Ascending aorta (tissue), 2 donors: ENCODE data around the gene SLC46A1. TPM values are rescaled to one million over a fixed set of nuclear protein-coding genes. Genes with fewer than 3 reads are reported as not detected.
A peak's percentile ranks its signal among the peaks of the same experiment; 100 is the strongest.

Experiments
- DNase-seq, 2 donors: peaks; one replicate each; pipeline ENCODE4 v3.0.0-alpha.2; 2019; ENCODE audit warnings: low spot score in 2 of 2
- H3K27ac ChIP-seq, 2 donors: fragments of 200-600 bp; sonication (generic); one replicate each; pipeline ENCODE4 v1.5.1; 2016 to 2017; ENCODE audit warnings: mild to moderate bottlenecking in 1 of 2
- H3K27me3 ChIP-seq: fragments of 200-600 bp; sonication (generic); one replicate; pipeline ENCODE4 v1.5.1; 2017
- H3K36me3 ChIP-seq, 2 donors: fragments of 200-600 bp; sonication (generic); one replicate each; pipeline ENCODE4 v1.5.1; 2016
- H3K4me1 ChIP-seq, 2 donors: fragments of 200-600 bp; sonication (generic); one replicate each; pipeline ENCODE4 v1.5.1; 2016 to 2017; ENCODE audit warnings: mild to moderate bottlenecking in 1 of 2
- H3K4me3 ChIP-seq, 2 donors: fragments of 200-600 bp; sonication (generic); one replicate each; pipeline ENCODE4 v1.5.1; 2016 to 2017; ENCODE audit warnings: mild to moderate bottlenecking in 1 of 2
- H3K9me3 ChIP-seq, 2 donors: fragments of 200-600 bp; sonication (generic); one replicate each; pipeline ENCODE4 v1.5.1; 2016
- CTCF ChIP-seq, 3 experiments: fragments of 200-600 bp in 2 of 3; fragments of 450-650 bp in 1 of 3; sonication (generic) in 2 of 3; IDR thresholded peaks; one replicate each; pipeline ENCODE4 v1.5.1; 2016 to 2019; ENCODE audit warnings: antibody characterized with exemption in 3 of 3, mild to moderate bottlenecking in 1 of 3, moderate library complexity in 1 of 3
- intact Hi-C: fragments of 100-400 bp; cut with DNase I; formaldehyde crosslinking; loops from one replicate; pipeline ENCODE4 v1.15.1; 2023
- total RNA-seq: library from RNA; depleted of rRNA; stranded (reverse); fragments of >200 nt; gene quantifications from one replicate; pipeline ENCODE4 v1.1.0, GENCODE V29; 2016

Gene SLC46A1
- total RNA-seq, 1 donor from 2014 or later = 9.7 TPM

- H3K9me3 ChIP-seq = no peaks in the 10 kb centered on the region
- peaks cover 0 to 5% of the 10 kb centered on the region in 2 donors for H3K36me3 ChIP-seq
- no peaks in the 10 kb centered on the region for H3K27me3 ChIP-seq
- intact Hi-C loops = loop anchor here (5.0 kb wide), 1 partner anchor 310 kb away; the partner anchor contains the start of genes RAB34 and RPL23A
- peaks cover 9 to 11% of the 10 kb centered on the region in 2 donors for H3K4me1 ChIP-seq
- H3K27ac ChIP-seq = no peak overlapping the region
- DNase-seq = no peak
- TF ChIP-seq CTCF (IDR thresholded peaks at IDR 0.05) = no peak
- H3K4me3 ChIP-seq = no peak overlapping the region
These were observed 1.3 kb upstream of the SLC46A1 start for GRCh38 chr17:28407130-28407973.

DNA sequence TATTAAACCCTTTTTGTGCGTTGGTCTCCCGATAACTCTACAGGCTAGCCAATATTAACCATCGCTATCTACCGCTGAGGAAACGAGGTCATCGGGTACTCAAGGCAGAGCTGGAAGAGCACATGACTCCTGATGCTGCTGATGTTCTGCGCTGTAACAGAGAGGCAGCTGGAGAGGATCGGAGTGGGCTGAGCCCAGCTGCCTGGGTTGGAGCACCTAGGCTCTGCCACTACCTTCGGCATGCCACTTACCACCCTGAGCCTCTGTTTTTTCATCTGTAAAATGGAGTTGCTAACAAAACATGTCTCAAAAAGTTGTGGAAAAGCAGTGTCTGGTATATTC, 432 bp upstream of the SLC46A1 start:
- Histone ChIP-seq H3K27me3 (no peaks in the 10 kb centered on the region), H3K36me3 (peaks cover 0 to 5% of the 10 kb centered on the region in 2 donors), H3K4me1 (peaks cover 9 to 11% of the 10 kb centered on the region in 2 donors), H3K27ac (no peak overlapping the region), H3K9me3 (no peaks in the 10 kb centered on the region), H3K4me3 (peak overlapping the region; percentile 77 to 79)
- TF ChIP-seq CTCF (IDR thresholded peaks at IDR 0.05) = no peak
- no peak for DNase-seq
- intact Hi-C loops = loop anchor here (5.0 kb wide), 1 partner anchor 311 kb away; the partner anchor contains the start of genes RAB34 and RPL23A

- Histone ChIP-seq H3K27me3 (no peaks in the 10 kb centered on the region), H3K4me3 (peak overlapping the region; percentile 77 to 79), H3K27ac (peak overlapping the region; percentile 52 to 54), H3K4me1 (peaks cover 9 to 11% of the 10 kb centered on the region in 2 donors), H3K36me3 (peaks cover 0 to 12% of the 10 kb centered on the region in 2 donors), H3K9me3 (no peaks in the 10 kb centered on the region)
- TF ChIP-seq CTCF (IDR thresholded peaks at IDR 0.05) = no peak
- peak in 1 of 2 donors; percentile 63 for DNase-seq
- intact Hi-C loops = loop anchor here (5.0 kb wide), 1 partner anchor 312 kb away; the partner anchor contains the start of genes RAB34 and RPL23A
These were observed 1.0 kb downstream of the SLC46A1 start for GRCh38 chr17:28404812-28405570.

DNA sequence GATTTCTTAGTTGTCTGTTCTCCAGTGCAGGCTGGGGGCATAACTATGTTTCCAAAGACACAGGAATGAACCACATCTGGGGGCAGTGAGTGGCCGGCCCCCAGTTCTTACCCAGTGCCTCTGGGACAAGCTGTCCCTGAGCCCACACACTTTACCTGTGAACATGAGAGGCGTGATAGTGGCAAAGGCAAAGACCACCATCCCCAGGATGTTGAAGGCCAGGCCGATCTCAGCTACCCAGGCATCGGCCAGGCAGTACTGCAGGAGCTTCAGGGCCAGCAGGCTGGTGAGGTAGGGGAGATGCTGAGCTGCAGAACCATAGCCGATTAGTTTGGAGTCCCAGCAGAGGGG, 1.6 kb downstream of the SLC46A1 start:
- Histone ChIP-seq H3K27ac (peak overlapping the region; percentile 52 to 54), H3K27me3 (no peaks in the 10 kb centered on the region), H3K4me3 (peak overlapping the region; percentile 77 to 79), H3K9me3 (no peaks in the 10 kb centered on the region), H3K4me1 (peaks cover 9 to 11% of the 10 kb centered on the region in 2 donors), H3K36me3 (peaks cover 2 to 12% of the 10 kb centered on the region in 2 donors)
- DNase-seq = peak in 1 of 2 donors; percentile 52
- intact Hi-C loops = no loop called here
- no peak for TF ChIP-seq CTCF (IDR thresholded peaks at IDR 0.05)

DNA sequence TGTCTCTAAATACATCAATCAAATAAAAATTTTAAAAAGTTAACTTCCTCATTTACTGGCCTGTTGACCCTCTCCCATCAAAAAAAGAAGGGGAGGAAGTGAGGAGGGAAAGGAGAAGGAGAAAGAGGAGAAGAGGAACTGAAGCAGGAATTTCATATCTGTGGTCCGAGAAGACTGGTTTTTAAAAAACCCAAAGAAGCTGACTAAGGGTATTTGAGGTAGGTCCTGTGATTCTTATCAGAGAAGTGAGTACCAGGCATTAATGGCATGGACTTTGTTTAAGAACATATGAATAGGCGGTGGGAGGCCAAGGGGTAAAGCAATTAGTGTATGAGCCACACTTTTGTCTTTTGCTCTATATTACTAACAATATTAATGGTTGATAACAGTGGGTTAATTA, 2.0 kb downstream of the SLC46A1 start:
- H3K27ac ChIP-seq = no peak overlapping the region
- intact Hi-C loops = no loop called here
- TF ChIP-seq CTCF (IDR thresholded peaks at IDR 0.05) = no peak

More for the DNA sequence above, 2.0 kb downstream of the SLC46A1 start:
- DNase-seq = peak in 1 of 2 donors; percentile 8
- peaks cover 6 to 14% of the 10 kb centered on the region in 2 donors for H3K36me3 ChIP-seq
- H3K4me3 ChIP-seq = peak overlapping the region in 1 of 2 donors; percentile 77
- peaks cover 9 to 11% of the 10 kb centered on the region in 2 donors for H3K4me1 ChIP-seq
- H3K9me3 ChIP-seq = no peaks in the 10 kb centered on the region
- H3K27me3 ChIP-seq = no peaks in the 10 kb centered on the region
